K562 (cell line): ENCODE results near the gene NYAP1. TPM values are rescaled to one million over a fixed set of nuclear protein-coding genes. Genes with fewer than 3 reads are reported as not detected.

Experiments used
- ATAC-seq: fragments of 200-7000 bp; cut with Tn5 transposase; 3 replicates; pipeline ENCODE4 v1.9.1; 2020; ENCODE audit warnings: moderate library complexity
- BruUV-seq: library from RNA; stranded (reverse); fragments of 400-500 nt; replicated peaks from 2 replicates; lab custom pipeline; 2021; lab: Mats Ljungman, UMichigan
- CTCF ChIA-PET: fragments of 300-600 bp; formaldehyde crosslinking; extraction: SDS; loops from one replicate; lab custom pipeline; 2021; ENCODE audit warnings: low intra/inter-chr PET ratio; lab: Yijun Ruan, JAX
- POLR2A ChIA-PET: fragments of 300-600, 350-650 bp; sonication (Branson Sonifier 250); formaldehyde crosslinking; extraction: SDS; loops from one replicate; lab custom pipeline; 2021; ENCODE audit warnings: antibody characterized with exemption, inconsistent platforms; lab: Yijun Ruan, JAX
- DNase-seq, 4 experiments: peaks; one replicate each; pipeline versions ENCODE4 v3.0.0 to v3.0.0-alpha.2; 2011 to 2018; ENCODE audit warnings: low spot score in 3 of 4, mixed read lengths in 3 of 4; ENCODE audit errors: extremely low read depth in 1 of 4
- FAIRE-seq: peaks from 2 replicates; lab custom pipeline; 2011; peaks lifted over from hg19 to GRCh38; lab: Jason Lieb, UNC
- H2AFZ ChIP-seq: 2 replicates; pipeline ENCODE4 v1.6.0; 2011; ENCODE audit warnings: low read depth, low read length, control low read depth, inconsistent platforms
- H3K27ac ChIP-seq: fragments of 200-600 bp; 3 replicates; pipeline ENCODE4 v1.8.0; 2011; ENCODE audit warnings: low read depth, mild to moderate bottlenecking, control low read depth, inconsistent platforms, low read length, moderate library complexity, mixed read lengths; ENCODE audit errors: extremely low read depth
- H3K27me3 ChIP-seq, 2 experiments: fragments of 300-600 bp in 1 of 2; 2 replicates in 1 of 2; 3 replicates in 1 of 2; pipeline versions ENCODE4 v1.6.0 to v1.8.0; 2011; ENCODE audit warnings: inconsistent platforms in 2 of 2, low read length in 2 of 2, mild to moderate bottlenecking in 1 of 2, mixed read lengths in 1 of 2, moderate library complexity in 1 of 2; ENCODE audit not compliant: control insufficient read depth in 2 of 2, insufficient read depth in 2 of 2
- H3K36me3 ChIP-seq: fragments of 300-600 bp; 3 replicates; pipeline ENCODE4 v1.8.0; 2011; ENCODE audit warnings: mild to moderate bottlenecking, low read length, inconsistent platforms; ENCODE audit not compliant: control insufficient read depth, insufficient read depth
- H3K4me1 ChIP-seq, 2 experiments: fragments of 200-600 bp in 1 of 2; replicated peaks in 1 of 2; 2 replicates in 1 of 2; 3 replicates in 1 of 2; pipeline versions ENCODE4 v1.5.1 to v1.8.0; 2011; ENCODE audit warnings: inconsistent platforms in 2 of 2, low read length in 2 of 2, mild to moderate bottlenecking in 1 of 2, mixed read lengths in 1 of 2, moderate library complexity in 1 of 2; ENCODE audit not compliant: control insufficient read depth in 2 of 2, insufficient read depth in 2 of 2
- H3K4me2 ChIP-seq: 2 replicates; pipeline ENCODE4 v1.6.1; 2011; ENCODE audit warnings: low read length, control low read depth, inconsistent platforms, mixed read lengths; ENCODE audit not compliant: insufficient read depth
- H3K4me3 ChIP-seq: fragments of 200-600 bp; sonication (generic), shearing (Covaris generic); 2 replicates; pipeline ENCODE4 v1.5.1; 2016; ENCODE audit warnings: control low read depth, inconsistent platforms
- H3K79me2 ChIP-seq: fragments of 200-600 bp; 3 replicates; pipeline ENCODE4 v1.8.0; 2011; ENCODE audit warnings: low read length, inconsistent platforms; ENCODE audit not compliant: control insufficient read depth, insufficient read depth
- H3K9ac ChIP-seq, 2 experiments: 2 replicates each; pipeline versions ENCODE4 v1.6.0 to v1.6.1; 2011; ENCODE audit warnings: low read depth in 2 of 2, low read length in 2 of 2, control low read depth in 1 of 2, inconsistent platforms in 1 of 2, mild to moderate bottlenecking in 1 of 2, mixed read lengths in 1 of 2; ENCODE audit not compliant: insufficient read depth in 1 of 2
- H3K9me1 ChIP-seq: one replicate; pipeline ENCODE4 v1.6.0; 2011; ENCODE audit warnings: inconsistent platforms, mild to moderate bottlenecking, low read length, moderate library complexity; ENCODE audit not compliant: control insufficient read depth, insufficient read depth
- H3K9me3 ChIP-seq: replicated peaks from 2 replicates; pipeline ENCODE4 v1.5.1; 2011; ENCODE audit warnings: low read depth, low read length, inconsistent platforms; ENCODE audit not compliant: control insufficient read depth, insufficient read depth
- H4K20me1 ChIP-seq: replicated peaks from 2 replicates; pipeline ENCODE4 v1.6.1; 2011; ENCODE audit warnings: low read length, inconsistent platforms, mixed read lengths; ENCODE audit not compliant: control insufficient read depth, insufficient read depth
- ADNP ChIP-seq: fragments of 200-800 bp; sonication (Bioruptor generic); IDR thresholded peaks from 2 replicates; pipeline ENCODE4 v1.6.1; 2016; ENCODE audit warnings: missing genetic modification characterization, missing compliant biosample characterization
- BCOR ChIP-seq: fragments of 450-650 bp; IDR thresholded peaks from 2 replicates; pipeline ENCODE4 v1.6.1; 2016
- CBX1 ChIP-seq: sonication (generic); IDR thresholded peaks from 2 replicates; pipeline ENCODE4 v1.6.1; 2016; ENCODE audit warnings: antibody characterized with exemption, low read depth, mild to moderate bottlenecking
- ETV6 ChIP-seq, 3 experiments: fragments of 150-350 bp in 1 of 3; sonication (generic) in 1 of 3; formaldehyde crosslinking in 1 of 3; IDR thresholded peaks; 2 replicates each; pipeline versions ENCODE4 v1.6.1 to v1.8.0; 2014 to 2022; ENCODE audit warnings: borderline replicate concordance in 2 of 3, low read depth in 2 of 3, antibody characterized with exemption in 1 of 3, low read length in 1 of 3, mild to moderate bottlenecking in 1 of 3, missing genetic modification reagents in 1 of 3
- HDGF ChIP-seq: fragments of 450-650 bp; IDR thresholded peaks from 2 replicates; pipeline ENCODE4 v1.6.1; 2016
- KDM1A ChIP-seq, 2 experiments: fragments of 450-650 bp; IDR thresholded peaks; 2 replicates each; pipeline ENCODE4 v1.6.1; 2016; ENCODE audit warnings: mild to moderate bottlenecking in 2 of 2
- MYC ChIP-seq, 2 experiments: fragments of 250-450 bp in 1 of 2; sonication (Bioruptor Pico) in 1 of 2; IDR thresholded peaks; 2 replicates each; pipeline versions ENCODE4 v1.5.1 to v1.6.1; 2012 to 2021; ENCODE audit warnings: low read depth in 2 of 2, borderline replicate concordance in 1 of 2, improper control_type of control experiment in 1 of 2, low read length in 1 of 2, mild to moderate bottlenecking in 1 of 2, moderate library complexity in 1 of 2
- RBM25 ChIP-seq: fragments of 200-400 bp; formaldehyde crosslinking; IDR thresholded peaks from 2 replicates; pipeline ENCODE4 v1.6.1; 2018; ENCODE audit warnings: low read length, low read depth, moderate library complexity; ENCODE audit not compliant: severe bottlenecking
- RCOR1 ChIP-seq, 2 experiments: IDR thresholded peaks; 2 replicates each; pipeline ENCODE4 v1.6.1; 2012; ENCODE audit warnings: low read depth in 2 of 2, low read length in 2 of 2, borderline replicate concordance in 1 of 2, improper control_type of control experiment in 1 of 2
- SMARCA5 ChIP-seq: fragments of 450-650 bp; IDR thresholded peaks from 2 replicates; pipeline ENCODE4 v1.6.1; 2016
- ZFP36 ChIP-seq: fragments of 150-350 bp; IDR thresholded peaks from 2 replicates; pipeline ENCODE4 v1.6.1; 2018; ENCODE audit warnings: low read length, low read depth; ENCODE audit not compliant: partially characterized antibody
- ZNF174 ChIP-seq: fragments of 250-450 bp; sonication (Bioruptor Pico); IDR thresholded peaks from 2 replicates; pipeline ENCODE4 v1.4.0; 2020; ENCODE audit warnings: mild to moderate bottlenecking
- ZNF449 ChIP-seq: fragments of 250-450 bp; sonication (Bioruptor Pico); IDR thresholded peaks from 2 replicates; pipeline ENCODE4 v1.8.0; 2022; ENCODE audit warnings: moderate library complexity, mild to moderate bottlenecking, inconsistent platforms
- ZNF583 ChIP-seq: fragments of 250-450 bp; sonication (Bioruptor Pico); IDR thresholded peaks from 2 replicates; pipeline ENCODE4 v1.4.0; 2020
- WGBS: fragments of 100-300 bp; shearing (Covaris generic); methylation state at CpG from one replicate; pipeline ENCODE4 v1.1.6; 2016; ENCODE audit warnings: low coverage, mixed read lengths; ENCODE audit not compliant: insufficient coverage; ENCODE audit errors: missing lambda C conversion rate; 5-methylcytosine and 5-hydroxymethylcytosine counted together
- in situ Hi-C: fragments of 300-500 bp; cut with MboI; formaldehyde crosslinking; loops from 4 replicates; pipeline ENCODE4 v1.15.0; 2018; ENCODE audit warnings: inconsistent platforms, mixed read lengths
- intact Hi-C: fragments of 100-400 bp; cut with micrococcal nuclease; formaldehyde crosslinking; loops from 2 replicates; pipeline ENCODE4 v1.14.2; 2022
- polyA plus RNA-seq, 8 experiments: library from polyadenylated mRNA; depleted of rRNA in 4 of 8; stranded (reverse) in 5 of 8; unstranded in 3 of 8; fragments of >200 nt; fragmentation: Nextera tagmentation in 2 of 8; fragmentation: Illumina TruSeq in 1 of 8; extraction: Ambion mirVana in 2 of 8; extraction: Trizol in 1 of 8; gene quantifications; 2 replicates each; pipeline versions ENCODE4 v1.2.1 to v1.2.3, GENCODE V29; 2011 to 2014; ENCODE audit warnings: inconsistent platforms in 1 of 8, missing spikeins in 1 of 8
- total RNA-seq, 7 experiments: library from RNA; depleted of rRNA in 6 of 7; stranded (reverse); fragments of >200 nt in 6 of 7; fragmentation: Illumina TruSeq in 2 of 7; extraction: Trizol in 2 of 7; gene quantifications; 2 replicates each; pipeline versions ENCODE4 v1.2.1 to v1.2.3, GENCODE V29; 2011 to 2021; ENCODE audit warnings: low replicate concordance in 1 of 7

NYAP1 gene
- total and polyA plus RNA-seq, 9 of the 15 experiments (the other 6 are each of a cell fraction or from before 2014, with no cell fraction given): 0.11 to 0.88 (median 0.22) TPM; not detected in 2

DNA sequence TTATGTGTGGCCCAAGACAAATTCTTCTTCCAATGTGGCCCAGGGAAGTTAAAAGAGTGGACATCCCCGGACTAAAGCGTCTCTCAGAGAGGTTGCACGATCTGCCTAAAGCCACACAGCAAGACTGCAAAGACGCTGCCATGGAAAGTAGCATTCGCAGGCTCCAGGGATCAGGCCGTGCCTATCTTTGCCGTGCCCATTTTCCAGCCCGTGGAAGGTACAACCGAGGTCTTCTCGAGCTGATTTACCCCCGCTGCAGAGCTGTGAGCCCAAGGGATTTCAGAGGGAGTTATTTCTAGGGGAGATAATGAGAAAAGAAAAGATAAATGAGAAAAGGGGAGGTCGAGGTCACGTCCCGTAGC is 1.0 kb upstream of the NYAP1 start:
- TF ChIP-seq ZNF583 (CRISPR knock-in tag) (no peak), RCOR1 (IDR thresholded peaks at IDR 0.05; ENCODE audit: borderline replicate concordance in 1 of 2, low read depth in 2 of 2, low read length in 2 of 2) (0 out of 4 replicates have a peak, but pooled peaks of 1 of the 2 experiments have one; percentile 21), HDGF (0 out of 2 replicates have a peak, but pooled peaks have one; percentile 37), BCOR (peak; percentile 94), KDM1A (IDR thresholded peaks at IDR 0.05) (peak; percentile 62 to 87), ADNP (tag) (0 out of 2 replicates have a peak, but pooled peaks have one; percentile 72), ETV6 (IDR thresholded peaks at IDR 0.05; ENCODE audit: borderline replicate concordance in 1 of 2, low read depth in 2 of 2, low read length in 1 of 2) (no peak), ETV6 (CRISPR knock-in tag; IDR thresholded peaks at IDR 0.05; ENCODE audit: borderline replicate concordance) (no peak), ZNF174 (CRISPR knock-in tag) (no peak), ZNF449 (CRISPR knock-in tag) (peak; percentile 6; the same call in 1 of the 2 replicates), CBX1 (peak; percentile 59; the same call in 1 of the 2 replicates), SMARCA5 (peak; percentile 62; the same call in 1 of the 2 replicates), ZFP36 (peak; percentile 91), MYC (IDR thresholded peaks at IDR 0.05; ENCODE audit: low read depth, low read length) (no peak), MYC (CRISPR knock-in tag; IDR thresholded peaks at IDR 0.05; ENCODE audit: borderline replicate concordance, low read depth) (peak; percentile 69; the same call in 1 of the 2 replicates), RBM25 (peak; percentile 83)
- 29% methylated on average over 14 of the region's 14 CpGs for WGBS
- CTCF ChIA-PET: interaction anchor here (0.7 to 3.3 kb wide), 12 partner anchors 13 to 370 kb away, joined by 3 to 30 read pairs (median 4); partner anchors contain the start of genes AGFG2 and SLC12A9
- BruUV-seq: no TSS peak
- H3K27ac ChIP-seq: no peak overlapping the region; the same call in 2 of the 3 replicates
- H3K4me2 ChIP-seq: peak overlapping the region; percentile 87
- peak overlapping the region; percentile 58 to 94; a peak in 3 of 4 replicates for H3K9ac ChIP-seq
- POLR2A ChIA-PET: interaction anchor here (0.7 to 1.6 kb wide), 3 partner anchors 77 to 98 kb away, joined by 3 to 5 read pairs (median 3); no protein-coding TSS in a partner anchor
- FAIRE-seq (no peak), DNase-seq (peak in 2 of 4 experiments; percentile 4), ATAC-seq (no peak)
- intact Hi-C loops (loop anchor here (1.0 kb wide), 3 partner anchors 13 to 82 kb away; no protein-coding TSS in a partner anchor), in situ Hi-C loops (no loop called here)
- H3K9me1 ChIP-seq: no peaks in the 10 kb centered on the region
- H3K36me3 ChIP-seq: no peaks in the 10 kb centered on the region
- peaks cover 8 to 70% of the 10 kb centered on the region in 2 experiments; a peak in 4 of 5 replicates for H3K4me1 ChIP-seq
- H2AFZ ChIP-seq: peak overlapping the region; percentile 96
- H3K79me2 ChIP-seq: peaks cover 15% of the 10 kb centered on the region
- H3K4me3 ChIP-seq: peak overlapping the region; percentile 64
- no peaks in the 10 kb centered on the region for H3K27me3 ChIP-seq
- no peaks in the 10 kb centered on the region for H3K9me3 ChIP-seq
- H4K20me1 ChIP-seq: no peaks in the 10 kb centered on the region
